ENCODE measurements around the gene FBXL19. TPM values are rescaled to one million over a fixed set of nuclear protein-coding genes. Genes with fewer than 3 reads are reported as not detected.

Gene FBXL19
- total and polyA plus RNA-seq, 9 of the 15 experiments (the other 6 are each of a cell fraction or from before 2014, with no cell fraction given): 0.13 to 48.0 (median 13.5) TPM; not detected in 1

GRCh38 chr16:30894540-30895368, 28.6 kb upstream of the FBXL19 start (continued):
- TF ChIP-seq RNF219 (CRISPR knock-in tag; IDR thresholded peaks at IDR 0.05): no peak
- no peak for TF ChIP-seq RFX5 (IDR thresholded peaks at IDR 0.05; ENCODE audit: low read depth, low read length)
- TF ChIP-seq CBFB (CRISPR knock-in tag; IDR thresholded peaks at IDR 0.05): no peak; the same call in 1 of the 2 replicates
- no peak for TF ChIP-seq ZNF57 (CRISPR knock-in tag; IDR thresholded peaks at IDR 0.05)
- no peak for TF ChIP-seq RERE (CRISPR knock-in tag; IDR thresholded peaks at IDR 0.05; ENCODE audit: borderline replicate concordance)
- no peak for TF ChIP-seq VEZF1 (CRISPR knock-in tag; IDR thresholded peaks at IDR 0.05)
- TF ChIP-seq BACH1 (tag; IDR thresholded peaks at IDR 0.05): no peak
- no peak for TF ChIP-seq FOXK1 (CRISPR knock-in tag; IDR thresholded peaks at IDR 0.05; ENCODE audit: borderline replicate concordance)
- TF ChIP-seq ARID3B (CRISPR knock-in tag; IDR thresholded peaks at IDR 0.05; ENCODE audit: borderline replicate concordance): no peak
- no peak for TF ChIP-seq ZKSCAN8 (CRISPR knock-in tag; IDR thresholded peaks at IDR 0.05)
- TF ChIP-seq HES1 (IDR thresholded peaks at IDR 0.05; ENCODE audit: low read depth): no peak
- no peak for TF ChIP-seq HOMEZ (CRISPR knock-in tag; IDR thresholded peaks at IDR 0.05)

Measured in K562 (cell line).